Stimulated activated CD4-positive, alpha-beta T cell treated with anti-CD3 and anti-CD28 coated beads, Interleukin-15, amount 100 ng/mL, for 48 hours (primary cell): ENCODE results near the gene SLC29A1.

Source experiments
- DNase-seq, 2 donors: peaks; one replicate each; pipeline ENCODE4 v3.0.0-alpha.2; 2020; ENCODE audit warnings: low read depth in 2 of 2

SLC29A1 gene

GRCh38 chr6:44268095-44268628 lies 44.8 kb downstream of the SLC29A1 start:
- no peak for DNase-seq

- no peak for DNase-seq
These were observed 46.0 kb downstream of the SLC29A1 start for GRCh38 chr6:44269178-44269920.

GRCh38 chr6:44269921-44270525 lies 46.6 kb downstream of the SLC29A1 start, which contains the start of gene TMEM151B:
Gene TMEM151B, plus strand, starts transcription at chr6:44270450. Its CDS starts 293 bp downstream, at chr6:44270743.
- DNase-seq: no peak

GRCh38 chr6:44270526-44271405 lies 47.4 kb downstream of the SLC29A1 start:
- DNase-seq: no peak

- no peak for DNase-seq
These were observed 48.0 kb downstream of the SLC29A1 start for GRCh38 chr6:44271406-44271723.

GRCh38 chr6:44271914-44272313 lies 48.5 kb downstream of the SLC29A1 start:
- no peak for DNase-seq

- no peak for DNase-seq
These were observed 49.1 kb downstream of the SLC29A1 start for GRCh38 chr6:44272529-44272928.

GRCh38 chr6:44272999-44273566 lies 49.7 kb downstream of the SLC29A1 start:
- DNase-seq: no peak

- DNase-seq: no peak
These were observed 50.2 kb downstream of the SLC29A1 start for GRCh38 chr6:44273617-44274016.

GRCh38 chr6:44275271-44275748 lies 51.9 kb downstream of the SLC29A1 start:
- DNase-seq: no peak

GRCh38 chr6:44275749-44276648 lies 52.6 kb downstream of the SLC29A1 start:
- no peak for DNase-seq

- no peak for DNase-seq
These were observed 53.6 kb downstream of the SLC29A1 start for GRCh38 chr6:44276667-44277640.

GRCh38 chr6:44277763-44278162 lies 54.4 kb downstream of the SLC29A1 start:
- DNase-seq: no peak

GRCh38 chr6:44278315-44278714 lies 54.9 kb downstream of the SLC29A1 start:
- DNase-seq: no peak

- no peak for DNase-seq
These were observed 55.6 kb downstream of the SLC29A1 start for GRCh38 chr6:44278774-44279697.
